NOMO-1 (cell line): ENCODE results near the gene STOX2.

Experiments
- DNase-seq, 2 experiments: peaks; one replicate each; lab custom pipeline; 2025; ENCODE audit not compliant: unreplicated experiment in 2 of 2; lab: John Stamatoyannopoulos, UW

STOX2 gene

DNA sequence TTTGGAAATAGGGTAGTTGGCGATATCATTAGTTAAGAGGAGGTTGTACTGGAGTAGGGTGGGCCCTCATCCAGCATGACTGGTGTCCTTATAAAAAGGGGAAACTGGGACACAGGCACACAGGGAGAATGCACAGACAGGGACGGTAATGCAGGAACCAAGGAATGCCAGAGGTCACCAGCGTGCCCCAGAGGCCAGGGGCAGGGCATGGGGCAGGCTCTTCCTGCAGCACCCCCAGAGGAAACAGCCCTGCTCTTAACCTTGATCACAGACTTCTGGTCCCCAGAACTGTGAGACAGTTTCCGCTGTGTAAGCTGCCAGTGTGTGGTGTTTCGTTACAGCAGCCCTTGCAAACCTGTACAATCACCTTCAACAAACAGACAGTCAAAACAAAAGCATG lies 15.9 kb upstream of the STOX2 start:
- no peak for DNase-seq

DNA sequence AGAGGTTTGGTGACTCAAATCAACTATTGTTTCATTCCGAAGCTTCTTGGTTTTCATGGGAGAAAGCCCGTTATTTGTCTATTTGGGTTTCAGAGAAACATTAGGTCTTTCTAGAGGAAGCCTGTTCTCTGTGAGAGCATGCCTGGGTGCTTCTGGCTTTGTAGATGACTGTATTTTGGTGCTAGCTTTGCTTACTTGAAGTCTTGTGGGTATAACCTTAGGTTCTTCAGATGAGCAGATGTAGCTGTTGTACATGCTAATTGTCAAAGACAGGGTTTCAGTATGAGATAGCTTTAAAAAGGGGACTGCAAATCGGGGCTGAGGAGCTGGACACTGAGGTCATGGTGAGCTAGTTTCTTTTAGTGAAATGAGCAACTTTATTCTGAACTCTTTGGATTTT lies 7.9 kb upstream of the STOX2 start:
- DNase-seq, result no peak

DNA sequence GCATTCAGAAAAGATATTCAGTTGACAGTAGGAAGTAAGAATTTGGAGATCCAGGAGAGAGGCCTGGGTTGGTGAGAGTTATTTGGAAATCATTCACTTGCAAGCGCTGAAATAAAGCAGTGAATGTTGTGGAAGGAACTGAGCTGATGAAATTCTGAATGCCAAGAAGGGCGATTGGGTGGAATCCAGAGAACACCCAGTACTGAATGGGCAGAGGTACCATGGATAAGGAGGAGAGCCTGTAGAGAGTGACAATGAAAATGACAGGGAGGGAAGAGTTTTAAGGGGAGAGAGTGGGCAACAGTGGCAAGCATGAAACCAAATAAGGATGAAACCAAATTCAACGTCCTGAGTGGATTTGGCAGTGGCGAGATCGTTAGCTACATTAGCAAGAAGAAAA lies 6.7 kb upstream of the STOX2 start:
- DNase-seq, result no peak

DNA sequence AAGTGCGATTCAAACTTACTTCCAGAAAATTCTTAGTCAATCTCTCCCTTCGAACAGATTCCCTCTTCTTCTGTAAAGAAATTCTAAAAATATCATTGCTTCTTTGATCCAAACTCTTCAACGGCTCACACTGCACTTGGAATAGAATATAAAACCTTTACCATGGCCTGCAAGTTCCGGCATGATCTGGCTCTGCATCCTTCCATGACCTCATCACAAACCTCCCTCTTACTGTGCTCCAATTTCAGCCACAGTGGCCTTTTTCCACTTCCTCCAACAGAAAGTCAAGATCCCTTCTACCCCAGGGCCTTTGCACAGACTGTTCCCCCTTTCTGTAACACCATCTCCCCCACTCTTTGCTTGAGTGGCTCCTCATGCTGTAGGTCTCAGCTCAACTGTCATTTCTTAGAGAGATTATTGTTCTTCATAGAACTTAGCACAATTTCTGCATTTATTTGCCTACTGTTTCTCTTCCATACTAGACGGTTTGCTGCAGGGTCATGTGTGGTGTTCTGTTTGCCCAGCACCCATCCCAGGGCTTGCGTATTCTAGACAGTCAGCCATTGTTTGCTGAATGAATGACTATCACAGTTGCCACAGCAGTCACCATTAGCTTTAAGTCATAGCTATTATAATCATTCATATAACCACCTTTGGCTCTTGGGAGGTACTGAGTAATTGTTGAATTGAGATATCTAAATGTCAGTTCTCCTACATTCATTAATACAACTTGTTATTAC lies 1.9 kb upstream of the STOX2 start:
- DNase-seq, result no peak

DNA sequence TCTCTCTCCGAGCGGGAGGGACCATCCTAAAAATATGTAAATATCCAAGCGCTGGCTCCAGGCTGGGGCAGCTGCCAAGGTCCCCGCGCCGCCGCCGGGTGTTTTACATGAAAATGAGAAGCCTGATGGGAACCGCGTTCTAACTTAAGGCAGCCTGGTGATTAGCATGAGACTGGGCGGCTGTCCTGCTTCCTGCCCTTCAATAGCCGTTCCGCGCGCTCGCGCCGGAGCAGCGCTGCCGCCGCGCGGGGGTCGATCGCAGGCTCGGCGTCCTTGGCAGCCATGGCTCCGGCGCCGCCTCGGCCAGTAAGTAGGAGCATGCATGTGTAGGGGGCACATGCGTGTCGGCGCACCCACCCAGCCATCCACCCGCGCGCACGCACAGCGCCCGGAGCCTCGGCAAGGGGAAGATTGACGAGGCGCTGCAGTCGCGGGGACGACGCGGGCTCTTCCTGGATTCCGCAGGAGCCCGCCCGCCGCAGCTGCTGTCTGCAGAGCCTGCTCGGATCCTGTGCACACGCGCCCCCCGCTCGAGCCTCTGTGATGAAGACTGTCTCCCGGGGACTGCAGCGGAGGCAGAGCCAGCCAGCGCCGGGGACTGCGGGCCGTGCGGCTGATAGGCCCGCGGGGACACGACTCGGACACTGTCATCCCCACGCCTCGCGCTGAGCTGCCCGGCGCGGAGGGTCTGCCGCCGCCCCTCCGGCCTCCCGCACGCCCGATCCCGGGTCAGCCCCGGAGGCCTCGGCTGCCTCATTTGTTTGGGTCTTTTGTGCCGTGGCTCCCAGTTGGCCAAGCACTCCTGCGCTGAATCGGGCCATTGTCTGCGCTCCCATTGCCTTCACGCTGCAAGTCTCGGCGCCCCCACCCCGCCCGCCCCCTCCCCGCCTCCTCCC lies 734 bp downstream of the STOX2 start:
- DNase-seq, result peak; percentile 36 to 39

DNA sequence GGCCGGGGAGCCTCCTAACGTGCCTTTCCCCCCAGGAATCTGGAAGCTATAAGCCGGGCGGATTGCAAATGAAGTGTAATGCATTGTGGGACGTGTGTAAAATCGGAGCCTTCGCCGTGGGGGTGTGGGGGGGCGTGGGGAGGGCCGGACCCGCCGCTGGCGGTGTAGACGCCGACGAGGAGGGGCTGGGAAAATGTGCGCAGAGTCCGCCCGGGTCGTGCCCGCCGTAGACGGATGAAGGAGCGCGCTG lies 1.3 kb downstream of the STOX2 start:
- DNase-seq, result no peak

DNA sequence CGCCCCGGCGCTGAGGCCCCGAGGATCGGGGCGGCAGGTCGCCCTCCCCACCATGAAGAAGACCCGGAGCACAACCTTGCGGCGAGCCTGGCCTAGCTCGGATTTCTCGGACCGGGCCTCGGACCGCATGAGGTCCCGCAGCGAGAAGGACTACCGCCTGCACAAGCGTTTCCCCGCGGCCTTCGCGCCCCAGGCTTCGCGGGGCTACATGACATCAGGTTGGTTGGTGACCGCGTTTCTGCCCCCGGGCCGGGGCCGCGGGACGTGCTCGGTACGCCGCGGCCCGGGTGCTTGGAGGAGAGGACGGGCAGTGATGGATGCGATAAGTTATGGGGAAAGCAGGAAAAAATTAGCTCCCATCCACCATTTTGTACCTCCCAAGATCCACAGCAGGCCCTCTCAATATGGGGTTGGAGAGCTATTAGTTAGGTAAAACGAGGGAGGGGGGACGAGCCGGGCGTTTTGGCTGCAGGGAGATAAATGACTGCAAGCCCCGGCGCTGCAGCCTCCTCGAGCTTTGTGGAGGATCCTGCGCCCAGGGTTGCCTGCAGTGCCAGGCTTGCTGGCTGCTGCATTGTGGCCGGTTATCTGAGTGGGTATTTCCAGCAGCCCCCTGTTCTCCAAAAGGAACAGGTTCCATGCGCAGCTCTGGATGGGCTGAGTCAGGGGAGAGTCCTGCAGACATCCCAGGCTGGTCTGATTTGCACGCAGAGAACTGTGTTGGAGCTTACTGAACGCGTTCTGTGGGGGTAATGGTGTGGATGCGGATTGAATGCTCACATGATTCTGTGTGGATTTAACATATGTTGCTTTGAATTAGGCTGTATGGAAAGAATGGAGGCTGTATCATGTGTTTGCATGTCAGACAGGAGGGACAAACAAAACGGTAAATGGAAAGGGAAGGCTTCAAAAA lies 1.9 kb downstream of the STOX2 start:
- DNase-seq, result no peak

DNA sequence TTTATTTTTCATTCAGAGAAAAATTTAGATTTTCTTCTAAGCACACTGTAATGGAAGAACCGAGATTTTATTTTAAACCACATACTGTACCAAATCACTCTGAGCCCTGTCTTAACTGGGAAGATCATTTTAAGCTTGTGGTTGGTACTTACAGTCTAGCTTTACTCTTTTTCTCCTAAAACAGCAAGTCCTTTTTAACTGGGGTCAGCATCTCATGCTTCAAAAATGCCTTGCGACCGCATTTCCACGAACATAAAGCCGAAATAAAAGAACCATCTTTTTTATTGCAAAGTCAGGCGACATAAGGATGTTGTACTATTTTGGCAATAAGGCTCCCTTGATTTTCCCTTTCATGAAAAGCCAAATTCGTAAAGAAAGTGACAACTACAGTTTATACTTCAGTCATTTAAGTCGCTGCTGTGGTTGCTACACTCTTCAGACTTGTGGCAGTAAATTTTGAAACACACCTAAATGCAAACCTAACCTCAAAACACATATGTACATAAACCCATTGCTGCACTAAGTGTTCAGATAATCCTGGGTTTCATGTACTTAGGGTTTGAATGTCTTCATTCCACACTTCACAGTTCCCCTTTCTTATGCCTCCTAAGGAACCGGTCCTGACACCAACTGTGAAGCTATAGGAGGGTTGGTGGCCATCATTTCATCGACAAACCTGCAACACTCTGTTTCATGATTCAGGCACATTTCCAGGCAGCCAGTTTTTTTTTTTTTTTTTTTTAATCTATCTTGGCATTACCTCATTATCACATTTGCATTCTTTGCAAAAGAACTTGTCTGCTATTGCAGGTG lies 3.0 kb downstream of the STOX2 start:
- peak in 1 of 2 experiments; percentile 45 for DNase-seq

DNA sequence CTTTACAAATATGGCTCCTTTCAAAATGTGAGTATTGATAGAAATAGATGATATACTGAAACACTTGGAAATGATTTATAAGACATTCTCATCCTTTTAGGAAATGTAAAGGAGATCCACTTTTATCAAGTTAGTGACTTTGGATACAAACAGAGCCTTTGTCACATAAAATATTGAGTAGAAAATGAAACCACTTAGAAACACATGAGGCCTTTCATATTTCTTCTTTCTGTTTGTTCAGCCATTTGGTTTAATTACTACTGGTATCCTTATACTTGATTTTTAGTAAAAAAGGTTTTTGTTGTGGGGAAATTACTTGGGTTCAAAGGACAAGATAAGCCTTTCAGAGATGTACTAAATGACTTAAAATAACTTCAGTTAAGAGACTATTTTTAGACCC lies 4.1 kb downstream of the STOX2 start:
- DNase-seq, result no peak

DNA sequence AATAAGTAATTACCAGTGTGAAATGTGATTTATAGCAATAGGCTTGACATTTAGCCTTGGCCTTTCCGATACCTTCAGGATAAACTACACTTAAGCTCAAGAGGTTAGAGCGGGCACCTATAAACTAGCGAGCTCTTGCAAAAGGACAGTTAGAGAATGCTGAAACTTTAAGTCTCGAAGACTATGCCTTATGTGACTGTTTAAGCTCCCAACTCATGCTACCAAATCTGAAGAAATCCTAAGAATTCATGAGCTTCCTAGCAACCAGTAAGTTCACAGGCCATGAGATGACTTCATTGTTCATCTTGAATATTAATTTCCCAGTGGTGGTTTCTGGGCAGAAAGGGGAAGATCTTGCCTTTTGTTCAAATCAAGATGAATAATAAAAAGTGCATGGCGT lies 4.7 kb downstream of the STOX2 start:
- no peak for DNase-seq

DNA sequence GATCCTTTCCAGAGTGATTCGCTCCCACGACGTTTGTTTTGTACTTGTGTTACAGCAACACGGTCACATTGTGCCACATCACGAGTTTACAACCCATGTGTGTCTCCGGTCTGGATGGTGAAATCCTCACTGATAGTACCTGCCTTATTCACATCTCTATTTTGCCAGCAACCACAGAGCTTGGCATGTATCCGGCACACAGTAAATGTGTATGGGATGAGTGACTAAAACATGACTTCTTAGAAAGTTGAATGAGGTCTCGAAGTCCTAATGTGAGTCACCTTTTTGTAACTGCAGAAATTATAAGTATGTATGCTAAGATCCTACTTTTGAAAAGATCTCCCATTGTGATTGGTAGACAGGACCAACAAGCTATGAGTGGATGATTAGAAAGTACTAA lies 7.5 kb downstream of the STOX2 start:
- no peak for DNase-seq

DNA sequence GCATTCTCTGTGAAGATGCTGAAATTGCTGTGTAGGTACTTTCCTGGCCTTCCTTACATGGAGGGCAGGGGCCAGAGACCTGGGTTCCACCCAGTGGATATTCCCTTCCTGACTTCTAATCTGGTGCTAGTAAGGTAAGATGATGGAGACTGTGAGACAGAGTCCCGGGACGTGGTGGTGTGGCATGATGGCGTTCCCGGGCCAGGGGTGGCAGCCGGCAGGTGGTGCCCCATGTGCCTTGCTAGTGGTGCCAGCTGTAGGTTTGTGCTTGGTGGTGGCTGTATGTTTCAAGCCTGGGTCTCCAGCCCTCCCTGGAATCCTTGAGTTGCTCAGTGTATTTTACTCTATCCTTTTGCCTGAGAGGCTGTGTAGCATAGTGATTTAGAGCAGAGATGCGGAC lies 10.9 kb downstream of the STOX2 start:
- no peak for DNase-seq

DNA sequence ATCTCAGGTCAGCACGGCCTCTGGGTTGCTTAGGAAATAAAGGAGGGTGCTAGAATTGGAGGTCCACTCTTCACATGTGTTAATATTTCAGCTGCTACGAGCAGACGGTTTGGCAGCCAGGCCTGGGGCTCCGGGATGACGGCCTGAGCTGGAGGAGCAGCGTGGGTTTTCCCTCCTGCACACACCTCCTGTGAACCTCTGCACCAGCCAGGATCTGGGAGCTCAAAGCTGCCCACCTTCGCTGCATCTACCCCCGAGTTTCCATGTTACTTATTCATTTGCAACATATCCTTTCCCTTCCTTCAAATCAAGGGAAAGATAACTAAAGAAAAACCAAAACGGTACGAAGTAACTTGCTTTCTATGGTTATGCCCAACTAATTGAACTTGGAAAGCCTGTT lies 13.6 kb downstream of the STOX2 start:
- no peak for DNase-seq

DNA sequence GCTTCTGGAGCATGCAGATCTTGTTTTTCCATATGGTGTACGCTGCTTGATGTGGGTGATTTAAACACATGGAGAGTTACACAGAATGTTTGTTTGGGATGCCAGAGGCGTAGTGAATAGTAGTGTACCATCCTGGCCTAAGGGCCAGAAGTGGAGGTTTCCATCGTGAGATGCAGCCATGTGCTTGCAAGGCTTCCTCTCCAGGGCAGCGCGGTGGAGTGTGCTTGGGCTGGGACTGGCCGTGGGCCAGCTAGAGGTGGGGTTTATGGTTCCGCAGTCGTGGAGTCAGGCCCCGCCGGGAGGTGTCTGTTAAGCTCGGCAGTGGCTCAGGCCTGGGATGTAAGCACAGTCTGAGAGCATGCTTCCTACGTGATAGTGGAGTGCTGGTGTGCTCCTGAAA lies 14.0 kb downstream of the STOX2 start:
- no peak for DNase-seq

DNA sequence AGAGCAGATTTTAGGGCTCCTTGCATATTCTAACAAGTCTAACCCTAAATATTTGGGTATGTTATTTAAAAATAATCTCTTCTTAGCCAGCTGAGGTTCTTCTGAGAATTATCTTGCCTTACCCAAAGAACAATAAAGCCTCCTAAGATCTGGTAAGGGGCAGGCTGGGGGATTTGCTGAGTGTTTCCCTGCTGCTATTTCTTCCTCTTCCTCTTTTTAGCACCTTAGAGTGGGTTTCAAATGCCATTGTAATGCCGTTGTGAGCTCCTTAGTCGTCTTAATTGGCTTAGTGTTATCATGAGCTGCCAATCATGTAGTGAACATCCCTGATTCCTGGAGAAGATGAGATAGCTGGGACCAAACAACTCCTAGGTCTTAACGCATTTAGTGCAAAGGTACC lies 15.4 kb downstream of the STOX2 start:
- peak; percentile 41 to 78 for DNase-seq

DNA sequence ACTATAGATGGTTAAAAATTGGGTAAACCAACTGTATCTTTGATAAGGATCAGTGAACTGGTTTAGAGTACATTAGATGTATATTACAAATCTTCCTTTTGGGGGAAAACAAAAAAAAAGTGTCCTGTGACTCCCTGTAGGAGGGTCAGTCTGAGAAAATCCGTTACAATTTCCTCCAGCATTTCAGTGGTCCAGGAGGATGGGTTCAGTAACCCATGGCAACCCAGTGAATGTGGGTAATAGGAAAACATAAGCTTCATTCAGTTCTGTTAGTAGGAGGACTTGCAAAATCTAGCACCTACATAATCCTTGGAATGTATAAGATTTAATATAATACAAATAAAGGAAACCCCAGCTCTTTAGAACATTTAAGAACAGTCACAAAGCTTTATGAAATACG lies 16.2 kb downstream of the STOX2 start:
- no peak for DNase-seq

DNA sequence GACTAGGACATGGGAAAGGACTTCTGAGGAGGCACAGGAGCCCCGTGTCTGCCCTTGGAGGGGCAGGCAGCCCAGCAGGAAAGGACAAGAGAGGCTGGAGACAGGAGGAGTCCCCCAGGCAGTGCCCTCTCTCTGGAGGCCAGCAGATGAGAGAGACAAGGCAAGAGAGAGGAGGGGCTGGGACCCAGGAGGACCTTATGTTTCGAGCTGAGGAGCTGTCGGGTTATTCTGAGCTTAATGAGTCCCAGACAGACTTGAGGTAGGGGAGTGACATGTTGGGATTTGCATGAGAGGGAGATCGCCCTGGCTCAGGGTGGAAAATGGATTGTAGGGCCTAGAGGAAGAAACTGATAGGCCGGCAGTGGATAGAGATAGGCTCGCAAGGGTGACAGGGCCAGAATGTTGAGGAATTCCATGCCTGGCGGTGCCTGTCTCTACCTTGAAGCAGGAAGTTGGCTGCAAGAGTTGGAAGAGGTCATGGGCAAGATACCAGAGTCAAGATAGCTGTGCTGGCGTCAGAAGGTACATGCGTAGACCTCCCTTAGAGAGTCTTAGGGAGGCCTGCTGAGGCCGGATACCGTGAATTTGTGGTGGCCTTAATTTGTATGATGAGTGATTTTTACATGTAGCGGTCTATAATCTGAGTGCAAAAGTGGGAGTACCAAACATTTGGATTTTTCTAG lies 19.4 kb downstream of the STOX2 start:
- no peak for DNase-seq

DNA sequence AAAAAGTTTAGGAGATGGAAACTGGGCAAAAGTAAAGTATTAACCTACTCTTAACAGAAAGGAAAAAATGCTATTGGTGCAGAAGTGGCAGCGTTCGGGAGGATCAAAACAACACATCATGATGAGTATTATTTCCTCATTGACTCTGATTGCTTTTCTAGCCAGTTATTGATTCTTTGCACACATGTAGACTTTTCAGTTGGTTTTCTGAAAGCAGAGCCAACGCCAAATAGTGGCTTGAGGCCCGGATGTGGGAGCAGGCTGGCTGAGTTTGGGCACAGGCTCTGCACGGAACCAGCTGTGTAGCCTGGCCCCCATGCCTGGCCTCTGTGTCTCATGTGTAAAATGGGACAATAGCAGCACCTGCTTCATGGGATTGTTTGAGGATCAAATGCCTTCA lies 21.8 kb downstream of the STOX2 start:
- no peak for DNase-seq

DNA sequence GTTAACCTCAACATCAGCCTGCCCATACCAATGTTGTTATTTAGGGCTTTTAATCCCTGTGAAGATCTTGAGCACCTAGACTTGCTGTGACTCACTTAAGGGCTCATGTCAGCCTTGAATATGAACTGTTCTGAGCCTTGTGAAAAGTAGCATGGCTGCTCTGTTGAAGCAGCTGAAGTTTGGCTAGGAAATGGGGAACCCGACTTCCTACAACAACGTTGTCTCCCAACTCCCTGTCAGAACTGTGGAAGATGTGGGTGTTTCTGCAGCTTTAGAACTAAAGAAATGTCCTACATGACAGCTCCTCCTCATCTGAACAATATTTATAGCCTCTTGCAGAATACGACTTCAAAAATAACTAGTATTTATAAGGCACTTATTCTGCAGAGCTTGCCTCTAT lies 27.5 kb downstream of the STOX2 start:
- DNase-seq, result no peak

DNA sequence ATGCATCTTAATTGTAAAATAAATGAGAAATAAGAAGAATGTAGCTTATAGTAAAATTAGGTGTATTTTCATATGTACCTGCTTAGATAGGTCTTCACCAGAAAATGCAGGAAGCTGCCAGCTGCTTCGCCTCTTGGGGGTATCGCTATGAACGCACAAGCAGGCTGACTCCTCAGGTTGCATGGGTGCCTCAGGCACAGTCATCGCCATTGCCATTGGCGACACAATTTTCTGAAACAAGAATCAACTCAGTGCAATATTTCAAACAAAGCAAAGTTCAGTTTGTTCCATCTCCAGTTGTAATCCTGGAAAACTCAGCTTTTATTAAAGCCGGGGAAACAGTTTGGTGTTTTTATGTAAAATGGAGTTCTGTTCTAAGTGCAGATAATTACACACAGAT lies 29.7 kb downstream of the STOX2 start:
- no peak for DNase-seq
